OCI-LY7 (cell line): Measurements from ENCODE around the gene DNAJC24.

ENCODE experiments used
- CTCF ChIP-seq: fragments of 200-600 bp; sonication (generic); conservative IDR thresholded peaks from 2 replicates; pipeline ENCODE4 v1.5.1; 2014; ENCODE audit warnings: mild to moderate bottlenecking, antibody characterized with exemption, low read length, moderate library complexity, mixed read lengths
- EZH2phosphoT487 ChIP-seq: fragments of 200-600 bp; sonication (generic); IDR thresholded peaks from 2 replicates; pipeline ENCODE4 v1.6.1; 2018; ENCODE audit warnings: low read depth, borderline replicate concordance, mild to moderate bottlenecking, mixed run types, antibody characterized with exemption, low read length, moderate library complexity, mixed read lengths

- TF ChIP-seq CTCF (no peak), EZH2phosphoT487 (no peak)
These were observed 13.8 kb upstream of the DNAJC24 start for GRCh38 chr11:31355817-31356216.
